ENCODE results near the gene KATNAL2.
A peak's percentile ranks its signal among the peaks of the same experiment; 100 is the strongest.

The KATNAL2 gene

GRCh38 chr18:46915800-46916550, 1.4 kb upstream of the KATNAL2 start:
- no peak for TF ChIP-seq RARB (CRISPR knock-in tag; IDR thresholded peaks at IDR 0.05)
- no peak for TF ChIP-seq ZC3H10 (CRISPR knock-in tag; IDR thresholded peaks at IDR 0.05)
- TF ChIP-seq PPARA (CRISPR knock-in tag; IDR thresholded peaks at IDR 0.05; ENCODE audit: borderline replicate concordance), result no peak
- no peak for TF ChIP-seq BACH2 (CRISPR knock-in tag; IDR thresholded peaks at IDR 0.05; ENCODE audit: borderline replicate concordance)
- no peak for TF ChIP-seq POU6F1 (CRISPR knock-in tag; IDR thresholded peaks at IDR 0.05; ENCODE audit: borderline replicate concordance, low read depth)
- TF ChIP-seq OSR1 (CRISPR knock-in tag; IDR thresholded peaks at IDR 0.05), result no peak
- TF ChIP-seq ZNF70 (CRISPR knock-in tag; IDR thresholded peaks at IDR 0.05), result no peak
- no peak for TF ChIP-seq TOX (CRISPR knock-in tag; IDR thresholded peaks at IDR 0.05; ENCODE audit: borderline replicate concordance)
- TF ChIP-seq ESRRG (CRISPR knock-in tag; IDR thresholded peaks at IDR 0.05), result no peak
- no peak for TF ChIP-seq CSDC2 (CRISPR knock-in tag; IDR thresholded peaks at IDR 0.05)
- TF ChIP-seq PATZ1 (CRISPR knock-in tag; IDR thresholded peaks at IDR 0.05; ENCODE audit: borderline replicate concordance), result no peak
- TF ChIP-seq ISL1 (CRISPR knock-in tag; IDR thresholded peaks at IDR 0.05), result no peak
- no peak for TF ChIP-seq ZFP30 (CRISPR knock-in tag; IDR thresholded peaks at IDR 0.05)
- ATAC-seq, result no peak

- peak; percentile 50 for ATAC-seq
- TF ChIP-seq PPARA (CRISPR knock-in tag; IDR thresholded peaks at IDR 0.05; ENCODE audit: borderline replicate concordance) (no peak), CSRNP3 (CRISPR knock-in tag; IDR thresholded peaks at IDR 0.05) (no peak)
These were observed 773 bp upstream of the KATNAL2 start for GRCh38 chr18:46916551-46917107.

GRCh38 chr18:46917803-46918600, 600 bp downstream of the KATNAL2 start:
- TF ChIP-seq SNAI2 (CRISPR knock-in tag; IDR thresholded peaks at IDR 0.05) (no peak), PPARA (CRISPR knock-in tag; IDR thresholded peaks at IDR 0.05; ENCODE audit: borderline replicate concordance) (no peak), CREB5 (CRISPR knock-in tag; IDR thresholded peaks at IDR 0.05; ENCODE audit: low read depth) (no peak), CSDC2 (CRISPR knock-in tag; IDR thresholded peaks at IDR 0.05) (no peak), TOX (CRISPR knock-in tag; IDR thresholded peaks at IDR 0.05; ENCODE audit: borderline replicate concordance) (no peak), ZNF70 (CRISPR knock-in tag; IDR thresholded peaks at IDR 0.05) (no peak)
- ATAC-seq, result peak; percentile 48

GRCh38 chr18:46920067-46920466, 2.7 kb downstream of the KATNAL2 start:
- ATAC-seq, result no peak
- TF ChIP-seq ZFP30 (CRISPR knock-in tag; IDR thresholded peaks at IDR 0.05) (no peak), PATZ1 (CRISPR knock-in tag; IDR thresholded peaks at IDR 0.05; ENCODE audit: borderline replicate concordance) (no peak), BACH2 (CRISPR knock-in tag; IDR thresholded peaks at IDR 0.05; ENCODE audit: borderline replicate concordance) (no peak), ZC3H10 (CRISPR knock-in tag; IDR thresholded peaks at IDR 0.05) (no peak)
